GM12874 (cell line): ENCODE results near the gene CHCHD3.

Source experiments
- TF ChIP-seq, protein P1 (sequence below): IDR thresholded peaks from 2 replicates; pipeline ENCODE4 v1.5.1; 2011; ENCODE audit warnings: low read depth, mild to moderate bottlenecking, control low read depth, low read length, moderate library complexity; ENCODE audit not compliant: insufficient read depth

CHCHD3 gene

GRCh38 chr7:132777414-132777813, 304.5 kb downstream of the CHCHD3 start:
- TF ChIP-seq, protein P1, sequence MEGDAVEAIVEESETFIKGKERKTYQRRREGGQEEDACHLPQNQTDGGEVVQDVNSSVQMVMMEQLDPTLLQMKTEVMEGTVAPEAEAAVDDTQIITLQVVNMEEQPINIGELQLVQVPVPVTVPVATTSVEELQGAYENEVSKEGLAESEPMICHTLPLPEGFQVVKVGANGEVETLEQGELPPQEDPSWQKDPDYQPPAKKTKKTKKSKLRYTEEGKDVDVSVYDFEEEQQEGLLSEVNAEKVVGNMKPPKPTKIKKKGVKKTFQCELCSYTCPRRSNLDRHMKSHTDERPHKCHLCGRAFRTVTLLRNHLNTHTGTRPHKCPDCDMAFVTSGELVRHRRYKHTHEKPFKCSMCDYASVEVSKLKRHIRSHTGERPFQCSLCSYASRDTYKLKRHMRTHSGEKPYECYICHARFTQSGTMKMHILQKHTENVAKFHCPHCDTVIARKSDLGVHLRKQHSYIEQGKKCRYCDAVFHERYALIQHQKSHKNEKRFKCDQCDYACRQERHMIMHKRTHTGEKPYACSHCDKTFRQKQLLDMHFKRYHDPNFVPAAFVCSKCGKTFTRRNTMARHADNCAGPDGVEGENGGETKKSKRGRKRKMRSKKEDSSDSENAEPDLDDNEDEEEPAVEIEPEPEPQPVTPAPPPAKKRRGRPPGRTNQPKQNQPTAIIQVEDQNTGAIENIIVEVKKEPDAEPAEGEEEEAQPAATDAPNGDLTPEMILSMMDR = no peak

DNA sequence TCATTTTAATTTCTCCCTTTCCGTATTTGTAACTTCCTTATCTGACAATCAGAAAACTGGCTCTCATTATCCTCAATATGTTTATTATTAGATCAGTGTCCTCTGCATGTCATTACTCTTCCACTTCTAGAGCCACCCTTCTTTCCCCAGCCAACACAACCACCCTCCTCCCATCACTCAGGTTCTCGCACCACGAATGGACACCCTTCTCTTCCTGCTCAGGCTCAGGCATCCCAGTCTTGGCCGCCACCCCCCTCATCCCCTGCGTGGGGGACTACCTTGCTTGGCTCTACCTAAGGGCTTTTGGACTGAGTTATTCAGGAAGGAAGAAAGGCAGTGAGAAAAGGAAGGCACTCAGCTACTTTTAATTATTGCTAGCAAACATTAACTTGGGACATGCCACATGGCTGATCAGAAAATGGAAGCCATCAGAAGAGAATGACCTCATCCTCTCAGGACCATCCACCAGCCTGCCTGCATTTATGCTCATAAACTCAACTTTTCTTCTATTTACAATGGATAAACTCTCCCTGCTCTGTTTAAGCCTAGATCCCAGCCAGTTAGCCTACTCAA, 305.8 kb downstream of the CHCHD3 start:
- TF ChIP-seq, protein P1 = no peak

GRCh38 chr7:132773527-132773956, 308.3 kb downstream of the CHCHD3 start:
- TF ChIP-seq, protein P1 = no peak

- TF ChIP-seq, protein P1 = no peak
Measured at GRCh38 chr7:132771301-132771730, 310.6 kb downstream of the CHCHD3 start.

GRCh38 chr7:132770055-132770454, 311.8 kb downstream of the CHCHD3 start:
- TF ChIP-seq, protein P1 = no peak

DNA sequence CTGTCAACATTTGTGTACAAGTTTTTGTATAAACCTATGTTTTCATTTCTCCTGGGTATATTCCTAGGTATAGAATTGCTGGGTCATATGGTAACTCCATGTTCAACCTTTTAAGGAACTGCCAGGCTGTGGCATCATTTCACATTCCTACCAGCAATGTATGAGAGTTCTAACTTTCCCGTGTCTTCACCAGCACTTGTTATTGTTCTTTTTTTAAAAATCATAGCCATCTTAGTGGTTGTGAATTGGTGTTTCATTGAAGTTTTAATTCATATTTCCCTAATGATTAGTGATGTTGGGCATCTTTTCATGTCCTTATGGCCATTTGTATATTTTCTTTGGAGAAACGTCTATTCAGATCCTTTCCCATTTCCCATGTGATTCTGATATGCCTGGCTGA, 312.6 kb downstream of the CHCHD3 start:
- TF ChIP-seq, protein P1 = no peak

DNA sequence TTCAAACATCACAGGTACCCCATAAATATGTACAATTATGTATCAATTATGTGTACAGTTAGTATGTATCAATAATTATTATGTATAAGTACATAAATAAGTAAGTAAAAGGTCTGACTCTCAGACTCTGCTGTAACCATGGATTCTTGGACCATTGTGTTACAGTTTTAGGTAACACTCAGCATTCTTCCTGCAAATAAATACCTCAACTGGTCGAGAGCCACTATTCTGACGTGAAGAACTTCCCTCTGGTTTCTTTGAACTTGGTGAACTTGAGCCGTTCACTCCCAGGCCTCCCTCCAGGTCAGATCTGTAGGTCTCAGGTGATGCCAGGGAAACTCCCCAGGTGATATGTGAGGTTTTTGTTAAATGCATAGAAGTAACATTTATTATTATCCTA, 313.8 kb downstream of the CHCHD3 start:
- TF ChIP-seq, protein P1 = no peak
